ENCODE measurements around the gene SCFD2. TPM values are rescaled to one million over a fixed set of nuclear protein-coding genes. Genes with fewer than 3 reads are reported as not detected.

SCFD2 gene
- total RNA-seq, 4 donors from 2014 or later = 24.7 to 49.2 (median 33.9) TPM

DNA sequence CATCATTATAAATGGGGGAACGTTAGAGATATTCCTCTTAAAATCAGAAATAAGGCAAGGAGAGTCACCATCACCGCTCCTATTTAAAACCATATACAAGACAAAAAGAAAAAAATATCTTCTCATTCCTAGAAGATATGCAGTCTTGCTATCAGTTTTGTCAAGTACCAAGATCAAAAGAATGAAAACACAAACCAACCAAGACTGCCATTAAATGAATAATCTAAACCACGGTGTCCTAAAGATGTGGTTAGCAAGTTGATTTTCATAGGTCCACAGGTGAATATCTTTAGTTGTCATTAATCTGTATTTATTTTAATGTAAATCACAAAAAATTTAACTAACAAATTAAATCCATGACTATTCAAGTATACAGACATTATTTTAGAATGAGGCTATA, 39.3 kb downstream of the SCFD2 start:
- 93 to 95% methylated on average over 3 of the region's 3 CpGs for WGBS, 2 donors
- no peak for DNase-seq (ENCODE audit: low spot score in 2 of 2)
- H3K4me1 ChIP-seq = peaks cover 0 to 6% (median 0%) of the 10 kb centered on the region in 4 donors
- no peaks in the 10 kb centered on the region for H3K36me3 ChIP-seq
- H3K9me3 ChIP-seq = no peaks in the 10 kb centered on the region
- H3K27me3 ChIP-seq = no peaks in the 10 kb centered on the region
- no peak overlapping the region for H3K4me3 ChIP-seq
- no peak overlapping the region for H3K27ac ChIP-seq
- TF ChIP-seq EP300 (IDR thresholded peaks at IDR 0.05) (no peak), POLR2A (IDR thresholded peaks at IDR 0.05) (no peak)
- TF ChIP-seq, protein P1, sequence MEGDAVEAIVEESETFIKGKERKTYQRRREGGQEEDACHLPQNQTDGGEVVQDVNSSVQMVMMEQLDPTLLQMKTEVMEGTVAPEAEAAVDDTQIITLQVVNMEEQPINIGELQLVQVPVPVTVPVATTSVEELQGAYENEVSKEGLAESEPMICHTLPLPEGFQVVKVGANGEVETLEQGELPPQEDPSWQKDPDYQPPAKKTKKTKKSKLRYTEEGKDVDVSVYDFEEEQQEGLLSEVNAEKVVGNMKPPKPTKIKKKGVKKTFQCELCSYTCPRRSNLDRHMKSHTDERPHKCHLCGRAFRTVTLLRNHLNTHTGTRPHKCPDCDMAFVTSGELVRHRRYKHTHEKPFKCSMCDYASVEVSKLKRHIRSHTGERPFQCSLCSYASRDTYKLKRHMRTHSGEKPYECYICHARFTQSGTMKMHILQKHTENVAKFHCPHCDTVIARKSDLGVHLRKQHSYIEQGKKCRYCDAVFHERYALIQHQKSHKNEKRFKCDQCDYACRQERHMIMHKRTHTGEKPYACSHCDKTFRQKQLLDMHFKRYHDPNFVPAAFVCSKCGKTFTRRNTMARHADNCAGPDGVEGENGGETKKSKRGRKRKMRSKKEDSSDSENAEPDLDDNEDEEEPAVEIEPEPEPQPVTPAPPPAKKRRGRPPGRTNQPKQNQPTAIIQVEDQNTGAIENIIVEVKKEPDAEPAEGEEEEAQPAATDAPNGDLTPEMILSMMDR (IDR thresholded peaks at IDR 0.05) = no peak

DNA sequence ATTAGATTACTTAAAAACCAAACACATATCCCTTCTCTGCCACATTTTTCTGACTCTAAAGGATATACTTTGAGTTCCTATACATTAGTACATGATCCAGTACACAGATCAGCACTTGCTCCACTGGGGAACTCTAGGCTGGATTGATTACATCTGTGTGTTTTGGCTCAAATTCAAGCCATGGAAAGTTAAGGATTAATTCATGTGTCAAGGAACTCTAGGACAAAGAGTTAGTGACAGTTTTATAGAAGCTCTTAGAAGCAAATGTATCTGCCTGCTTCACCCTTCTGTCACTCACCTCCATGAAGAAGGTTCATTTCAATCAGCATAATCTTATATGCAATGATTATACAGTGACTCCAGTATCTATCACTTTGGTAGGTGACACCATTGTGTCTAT, 43.2 kb downstream of the SCFD2 start:
- TF ChIP-seq EP300 (IDR thresholded peaks at IDR 0.05) (no peak), POLR2A (IDR thresholded peaks at IDR 0.05) (no peak)
- TF ChIP-seq, protein P1 (IDR thresholded peaks at IDR 0.05) = no peak
- Histone ChIP-seq H3K4me1 (peaks cover 0 to 18% (median 0%) of the 10 kb centered on the region in 4 donors), H3K27me3 (no peaks in the 10 kb centered on the region), H3K9me3 (no peaks in the 10 kb centered on the region), H3K36me3 (no peaks in the 10 kb centered on the region), H3K27ac (no peak overlapping the region), H3K4me3 (no peak overlapping the region)
- DNase-seq (ENCODE audit: low spot score in 2 of 2) = no peak

DNA sequence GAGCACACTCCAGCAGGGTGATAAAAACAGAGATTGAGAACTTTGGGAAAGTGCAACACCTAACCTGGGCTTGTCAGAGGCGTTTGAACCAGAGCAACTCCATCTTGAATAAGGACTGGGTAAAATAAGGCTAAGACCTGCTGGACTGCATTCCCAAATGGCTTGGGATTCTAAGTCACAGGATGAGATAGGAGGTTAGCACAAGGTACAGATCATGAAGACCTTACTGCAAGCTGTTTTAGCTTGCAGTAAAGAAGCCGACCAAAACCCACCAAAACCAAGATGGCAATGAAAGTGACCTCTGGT, 43.9 kb downstream of the SCFD2 start:
- H3K9me3 ChIP-seq = no peaks in the 10 kb centered on the region
- H3K27me3 ChIP-seq = no peaks in the 10 kb centered on the region
- H3K36me3 ChIP-seq = no peaks in the 10 kb centered on the region
- TF ChIP-seq, protein P1 (IDR thresholded peaks at IDR 0.05) = no peak
- TF ChIP-seq EP300 (IDR thresholded peaks at IDR 0.05) (no peak), POLR2A (IDR thresholded peaks at IDR 0.05) (no peak)
- no peak overlapping the region for H3K4me3 ChIP-seq
- H3K27ac ChIP-seq = peak overlapping the region in 2 of 4 donors; percentile 8 to 31
- peaks cover 0 to 18% (median 0%) of the 10 kb centered on the region in 4 donors for H3K4me1 ChIP-seq
- no peak for DNase-seq (ENCODE audit: low spot score in 2 of 2)
- WGBS, 2 donors = 83 to 98% methylated on average over 2 of the region's 2 CpGs

DNA sequence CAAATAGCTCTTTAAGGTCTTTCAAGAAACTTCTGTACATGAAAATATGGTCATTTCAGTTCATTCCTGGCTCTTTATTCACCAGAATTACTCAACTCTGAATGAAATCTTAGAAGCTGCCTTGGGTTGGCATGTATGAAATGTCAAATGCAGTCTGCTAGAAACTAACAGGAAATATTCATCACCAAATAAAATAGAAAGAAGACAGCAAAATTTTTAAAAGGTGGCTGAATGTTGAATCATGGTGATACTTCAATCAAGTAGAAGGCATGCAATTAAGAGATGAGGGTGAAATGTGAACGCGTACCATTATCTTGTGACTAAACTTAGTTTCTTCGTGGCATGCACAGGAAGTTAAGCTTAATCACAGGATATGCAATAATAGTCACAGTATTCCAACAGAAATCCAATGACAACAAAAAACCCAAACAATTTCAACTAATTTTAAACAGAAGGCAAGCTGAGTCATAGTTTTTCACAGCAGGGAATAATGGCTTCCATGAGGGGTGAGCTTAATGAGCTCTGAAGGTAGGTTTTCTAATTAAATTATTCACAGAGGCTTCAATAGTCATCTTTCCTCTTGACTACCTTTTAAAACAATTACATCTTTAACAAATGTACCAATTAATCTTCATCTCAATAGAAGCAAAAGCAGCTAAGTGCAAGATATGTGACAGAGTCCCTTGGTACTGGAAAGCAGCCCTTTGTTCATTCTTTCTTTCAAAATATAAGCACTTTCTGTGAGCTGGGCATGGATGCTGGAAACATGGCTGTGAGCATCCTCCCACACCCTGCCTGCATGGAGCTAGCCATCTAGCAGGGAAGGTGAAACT, 44.5 kb downstream of the SCFD2 start:
- Histone ChIP-seq H3K4me3 (no peak overlapping the region), H3K27me3 (no peaks in the 10 kb centered on the region), H3K4me1 (peaks cover 0 to 18% (median 0%) of the 10 kb centered on the region in 4 donors), H3K27ac (peak overlapping the region in 2 of 4 donors; percentile 8 to 31), H3K9me3 (no peaks in the 10 kb centered on the region), H3K36me3 (no peaks in the 10 kb centered on the region)
- TF ChIP-seq EP300 (IDR thresholded peaks at IDR 0.05) (peak in 1 of 2 donors; percentile 23), POLR2A (IDR thresholded peaks at IDR 0.05) (no peak)
- no peak for DNase-seq (ENCODE audit: low spot score in 2 of 2)
- 22 to 24% methylated on average over 3 of the region's 3 CpGs for WGBS, 2 donors

DNA sequence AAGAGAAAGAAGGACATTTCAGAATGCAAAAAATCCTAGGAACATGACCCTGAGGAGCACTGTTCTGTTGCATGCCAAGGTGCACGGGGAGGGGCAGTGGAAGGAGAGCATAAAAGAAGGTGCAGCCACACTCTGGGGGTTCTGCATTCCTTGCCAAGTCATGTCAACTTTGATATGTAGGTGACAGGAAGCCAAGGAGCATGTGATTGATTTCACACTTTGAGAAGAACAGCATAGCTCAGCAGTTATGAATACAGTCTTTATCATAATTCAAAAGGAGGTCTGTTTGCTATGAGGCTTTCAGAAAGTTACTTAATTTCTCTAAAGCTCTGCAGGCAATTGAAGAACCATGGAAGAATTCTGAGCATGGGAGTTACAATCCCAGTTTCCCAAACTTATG, 50.6 kb downstream of the SCFD2 start:
- Histone ChIP-seq H3K4me1 (peaks cover 0 to 22% (median 0%) of the 10 kb centered on the region in 4 donors), H3K27ac (no peak overlapping the region), H3K4me3 (no peak overlapping the region), H3K9me3 (no peaks in the 10 kb centered on the region), H3K27me3 (no peaks in the 10 kb centered on the region), H3K36me3 (no peaks in the 10 kb centered on the region)
- DNase-seq (ENCODE audit: low spot score in 2 of 2) = no peak
- TF ChIP-seq POLR2A (IDR thresholded peaks at IDR 0.05) (no peak), EP300 (IDR thresholded peaks at IDR 0.05) (no peak)
- TF ChIP-seq, protein P1 (IDR thresholded peaks at IDR 0.05) = no peak
- 21 to 27% methylated on average over 1 of the region's 1 CpG for WGBS, 2 donors
